BLaER1 treated with 17β-estradiol and CSF1 and Interleukin-3, amounts not matched to agents 10 nM and 100 nM (cell line): ENCODE measurements around the gene RPRD1A.
"Not testable (repeated sequence)": the region's sequence is repeated elsewhere in the genome, so short reads cannot be mapped to it uniquely, and the experiment has no call there.

Experiments used
- H3K27ac ChIP-seq, 11 experiments: shearing (Covaris generic); formaldehyde crosslinking; 2 replicates each; pipeline ENCODE4 v1.8.1; 2022
- H3K27me3 ChIP-seq, 11 experiments: shearing (Covaris generic); formaldehyde crosslinking; 2 replicates each; pipeline ENCODE4 v1.8.1; 2022
- H3K36me3 ChIP-seq, 11 experiments: shearing (Covaris generic); formaldehyde crosslinking; 2 replicates each; pipeline ENCODE4 v1.8.1; 2022
- H3K4me1 ChIP-seq, 10 experiments: shearing (Covaris generic); formaldehyde crosslinking; 2 replicates each; pipeline ENCODE4 v1.8.1; 2022
- H3K4me2 ChIP-seq, 11 experiments: shearing (Covaris generic); formaldehyde crosslinking; 2 replicates each; pipeline ENCODE4 v1.8.1; 2022
- H3K4me3 ChIP-seq, 10 experiments: shearing (Covaris generic); formaldehyde crosslinking; 2 replicates each; pipeline ENCODE4 v1.8.1; 2022
- H3K9ac ChIP-seq, 11 experiments: shearing (Covaris generic); formaldehyde crosslinking; 2 replicates each; pipeline ENCODE4 v1.8.1; 2022
- H3K9me3 ChIP-seq, 11 experiments: shearing (Covaris generic); formaldehyde crosslinking; replicated peaks in 1 of 11; 2 replicates each; pipeline ENCODE4 v1.8.1; 2022
- H4K20me1 ChIP-seq, 11 experiments: shearing (Covaris generic); formaldehyde crosslinking; 2 replicates each; pipeline ENCODE4 v1.8.1; 2022
- Cebpa-rat ChIP-seq, 11 experiments: shearing (Covaris generic); IDR thresholded peaks; 2 replicates each; pipeline ENCODE4 v1.8.1; 2022

RPRD1A gene, protein sequence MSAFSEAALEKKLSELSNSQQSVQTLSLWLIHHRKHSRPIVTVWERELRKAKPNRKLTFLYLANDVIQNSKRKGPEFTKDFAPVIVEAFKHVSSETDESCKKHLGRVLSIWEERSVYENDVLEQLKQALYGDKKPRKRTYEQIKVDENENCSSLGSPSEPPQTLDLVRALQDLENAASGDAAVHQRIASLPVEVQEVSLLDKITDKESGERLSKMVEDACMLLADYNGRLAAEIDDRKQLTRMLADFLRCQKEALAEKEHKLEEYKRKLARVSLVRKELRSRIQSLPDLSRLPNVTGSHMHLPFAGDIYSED

DNA sequence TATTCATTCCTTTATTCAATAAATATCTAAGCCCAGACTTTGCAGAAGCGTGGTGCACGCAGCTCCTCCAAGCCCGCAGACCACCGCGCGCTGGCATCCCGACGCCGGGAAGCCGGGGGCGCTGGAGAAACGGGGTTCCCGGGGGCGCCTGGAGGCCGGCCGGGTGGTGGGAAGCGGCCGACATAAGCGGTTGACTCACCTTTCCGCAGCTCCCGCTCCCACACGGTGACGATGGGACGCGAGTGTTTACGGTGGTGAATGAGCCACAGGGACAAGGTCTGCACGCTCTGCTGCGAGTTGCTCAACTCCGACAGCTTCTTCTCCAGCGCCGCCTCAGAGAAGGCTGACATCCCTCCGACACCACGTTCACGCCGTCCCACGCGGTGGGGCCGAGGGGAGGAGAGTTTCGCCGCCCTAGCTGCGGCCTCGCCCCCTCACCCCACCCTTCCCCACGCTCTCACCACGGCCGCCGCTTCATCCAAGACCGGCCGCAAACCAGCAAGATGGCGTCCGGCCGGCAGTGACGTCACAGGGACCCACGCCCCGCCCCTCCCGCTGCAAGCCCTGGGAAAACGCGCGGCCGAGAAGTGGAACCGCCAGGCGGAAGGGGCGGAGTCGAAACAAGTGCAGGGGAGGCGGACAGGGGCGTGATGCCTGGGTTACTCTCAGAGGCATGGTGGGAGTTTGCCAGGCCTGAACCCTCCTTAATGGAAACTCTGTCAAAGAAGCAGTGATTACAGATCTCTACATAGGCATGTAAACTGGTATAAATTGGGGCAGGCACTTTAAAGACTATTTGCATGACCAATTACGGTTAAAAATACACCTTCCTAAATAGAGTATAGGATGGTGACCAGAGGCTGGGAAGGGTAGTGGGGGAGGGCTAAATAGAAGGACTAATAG lies at the start of gene RPRD1A:
RPRD1A (minus strand) TSS at position 505 of the 903 bp plus-strand sequence; CDS start at position 350, 155 bp downstream.
- peak in 4 of 11 experiments; percentile 23 to 52 (median 32); a peak in 2 of 22 replicates for TF ChIP-seq Cebpa-rat (IDR thresholded peaks at IDR 0.05)
- H4K20me1 ChIP-seq: peaks cover 7 to 42% (median 22%) of the 10 kb centered on the region in 11 experiments; a peak in 16 of 22 replicates
- H3K9me3 ChIP-seq: peaks cover 0 to 23% (median 18%) of the 10 kb centered on the region in 11 experiments; a peak in 17 of 22 replicates
- H3K4me2 ChIP-seq: peak within 1 kb of the TSS; percentile 75 to 94 (median 81)
- H3K4me1 ChIP-seq: peaks cover 10 to 34% (median 22%) of the 10 kb centered on the region in 10 experiments; a peak in 15 of 20 replicates
- H3K4me3 ChIP-seq: peak within 1 kb of the TSS; percentile 86 to 100 (median 98)
- peak within 1 kb of the TSS; percentile 70 to 92 (median 88) for H3K27ac ChIP-seq
- H3K9ac ChIP-seq: peak within 1 kb of the TSS; percentile 88 to 94 (median 92)
- H3K36me3 ChIP-seq: peaks cover 0 to 25% (median 16%) of the 10 kb centered on the region in 11 experiments; a peak in 18 of 22 replicates
- H3K27me3 ChIP-seq: no peaks in the 10 kb centered on the region

GRCh38 chr18:36116771-36117170 lies 49.4 kb upstream of the RPRD1A start:
- H3K27ac ChIP-seq, H3K9ac ChIP-seq, H3K4me2 ChIP-seq, H3K4me3 ChIP-seq, H3K9me3 ChIP-seq, H3K4me1 ChIP-seq, H3K27me3 ChIP-seq, H4K20me1 ChIP-seq: not testable (repeated sequence)
- peaks cover 84 to 100% (median 99%) of the 10 kb centered on the region in 11 experiments for H3K36me3 ChIP-seq

- Histone ChIP-seq H4K20me1 (no peaks in the 10 kb centered on the region), H3K4me1 (no peaks in the 10 kb centered on the region), H3K9ac (no peak overlapping the region), H3K4me2 (no peak overlapping the region), H3K9me3 (no peaks in the 10 kb centered on the region), H3K27ac (no peak overlapping the region), H3K27me3 (no peaks in the 10 kb centered on the region), H3K36me3 (peaks cover 87 to 100% (median 99%) of the 10 kb centered on the region in 11 experiments), H3K4me3 (no peak overlapping the region)
- no peak for TF ChIP-seq Cebpa-rat (IDR thresholded peaks at IDR 0.05)
Measured at GRCh38 chr18:36114738-36115137, 47.4 kb upstream of the RPRD1A start.

GRCh38 chr18:36114251-36114650 lies 46.9 kb upstream of the RPRD1A start:
- no peak for TF ChIP-seq Cebpa-rat (IDR thresholded peaks at IDR 0.05)
- Histone ChIP-seq H3K27me3 (no peaks in the 10 kb centered on the region), H3K4me3 (no peak overlapping the region), H3K9ac (no peak overlapping the region), H4K20me1 (no peaks in the 10 kb centered on the region), H3K4me2 (no peak overlapping the region), H3K27ac (no peak overlapping the region), H3K4me1 (no peaks in the 10 kb centered on the region), H3K36me3 (peaks cover 87 to 100% (median 99%) of the 10 kb centered on the region in 11 experiments), H3K9me3 (no peaks in the 10 kb centered on the region)

GRCh38 chr18:36112302-36112701 lies 44.9 kb upstream of the RPRD1A start:
- TF ChIP-seq Cebpa-rat (IDR thresholded peaks at IDR 0.05): no peak
- Histone ChIP-seq H3K4me2 (no peak overlapping the region), H3K27ac (no peak overlapping the region), H3K4me3 (no peak overlapping the region), H4K20me1 (no peaks in the 10 kb centered on the region), H3K9me3 (no peaks in the 10 kb centered on the region), H3K36me3 (peaks cover 85 to 100% (median 96%) of the 10 kb centered on the region in 11 experiments), H3K4me1 (no peaks in the 10 kb centered on the region; a peak in 2 of 20 replicates), H3K9ac (no peak overlapping the region), H3K27me3 (no peaks in the 10 kb centered on the region)

DNA sequence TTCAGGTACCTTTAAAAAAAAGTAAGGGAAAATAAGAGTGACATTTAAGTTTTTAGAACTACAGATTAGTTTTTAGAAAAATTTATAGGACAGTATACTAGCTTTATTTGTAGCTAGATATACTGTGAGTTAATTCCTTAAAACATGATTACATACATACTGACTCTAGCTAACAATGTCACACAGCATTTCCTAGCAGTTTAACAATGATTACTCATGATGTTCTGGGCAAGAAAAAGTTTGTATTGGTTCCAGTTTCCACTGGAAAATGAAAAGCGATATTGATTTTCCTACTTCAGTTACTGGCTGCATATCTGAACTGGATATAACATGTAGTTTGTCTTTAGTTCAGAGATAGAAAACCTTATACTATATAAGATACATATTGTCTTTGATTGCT lies 42.4 kb upstream of the RPRD1A start:
- H3K4me1 ChIP-seq: no peaks in the 10 kb centered on the region; a peak in 2 of 20 replicates
- no peak overlapping the region for H3K4me2 ChIP-seq
- no peaks in the 10 kb centered on the region for H3K27me3 ChIP-seq
- no peak overlapping the region for H3K27ac ChIP-seq
- no peak overlapping the region for H3K9ac ChIP-seq
- no peaks in the 10 kb centered on the region for H3K9me3 ChIP-seq
- H3K36me3 ChIP-seq: peaks cover 61 to 81% (median 75%) of the 10 kb centered on the region in 11 experiments
- no peaks in the 10 kb centered on the region for H4K20me1 ChIP-seq
- no peak for TF ChIP-seq Cebpa-rat (IDR thresholded peaks at IDR 0.05)
- no peak overlapping the region for H3K4me3 ChIP-seq

DNA sequence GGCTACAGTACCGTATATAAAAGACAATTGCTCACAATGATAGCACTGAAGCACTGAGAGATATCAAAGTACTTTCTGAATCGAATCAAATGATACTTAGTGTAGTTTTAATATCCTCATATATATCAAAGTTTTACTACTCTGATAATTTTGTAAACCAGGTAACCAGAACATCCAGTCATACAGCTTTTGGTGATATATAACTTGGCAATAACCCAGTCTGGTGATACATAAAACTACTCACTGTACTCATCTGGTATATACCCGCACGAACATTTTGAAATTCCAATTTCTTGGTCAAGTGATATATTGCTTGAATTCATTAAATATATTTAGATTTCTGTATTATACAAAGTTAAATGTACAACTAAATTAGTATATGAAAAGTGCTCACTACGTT lies 41.2 kb upstream of the RPRD1A start:
- Histone ChIP-seq H3K9ac (no peak overlapping the region), H3K4me3 (no peak overlapping the region), H3K9me3 (peaks cover 0 to under 1% (median 0%) of the 10 kb centered on the region in 11 experiments; a peak in 1 of 22 replicates), H3K4me2 (no peak overlapping the region), H3K4me1 (no peaks in the 10 kb centered on the region; a peak in 2 of 20 replicates), H3K27ac (no peak overlapping the region), H4K20me1 (no peaks in the 10 kb centered on the region), H3K36me3 (peaks cover 50 to 69% (median 63%) of the 10 kb centered on the region in 11 experiments), H3K27me3 (no peaks in the 10 kb centered on the region)
- TF ChIP-seq Cebpa-rat (IDR thresholded peaks at IDR 0.05): no peak

- no peaks in the 10 kb centered on the region for H4K20me1 ChIP-seq
- H3K27ac ChIP-seq: no peak overlapping the region
- no peak overlapping the region for H3K4me3 ChIP-seq
- H3K4me1 ChIP-seq: no peaks in the 10 kb centered on the region; a peak in 2 of 20 replicates
- H3K4me2 ChIP-seq: no peak overlapping the region
- H3K36me3 ChIP-seq: peaks cover 46 to 65% (median 59%) of the 10 kb centered on the region in 11 experiments
- H3K9ac ChIP-seq: no peak overlapping the region
- H3K27me3 ChIP-seq: no peaks in the 10 kb centered on the region
- H3K9me3 ChIP-seq: peaks cover 0 to 5% (median 0%) of the 10 kb centered on the region in 11 experiments; a peak in 4 of 22 replicates
- no peak for TF ChIP-seq Cebpa-rat (IDR thresholded peaks at IDR 0.05)
Measured at GRCh38 chr18:36108196-36108595, 40.8 kb upstream of the RPRD1A start.

- no peaks in the 10 kb centered on the region for H3K27me3 ChIP-seq
- H4K20me1 ChIP-seq: no peaks in the 10 kb centered on the region
- no peaks in the 10 kb centered on the region; a peak in 2 of 20 replicates for H3K4me1 ChIP-seq
- TF ChIP-seq Cebpa-rat (IDR thresholded peaks at IDR 0.05): no peak
- no peak overlapping the region for H3K27ac ChIP-seq
- no peak overlapping the region for H3K4me3 ChIP-seq
- peaks cover 6 to 12% (median 7%) of the 10 kb centered on the region in 11 experiments for H3K9me3 ChIP-seq
- H3K9ac ChIP-seq: no peak overlapping the region
- H3K36me3 ChIP-seq: peaks cover 38 to 58% (median 52%) of the 10 kb centered on the region in 11 experiments
- no peak overlapping the region for H3K4me2 ChIP-seq
Measured at GRCh38 chr18:36107477-36107876, 40.1 kb upstream of the RPRD1A start.
